HEK293 (cell line): ENCODE measurements around the gene DOCK8.

Experiments used
- EGR2 ChIP-seq: fragments of 450-650 bp; formaldehyde crosslinking; IDR thresholded peaks from 2 replicates; pipeline ENCODE4 v1.5.1; 2016; ENCODE audit warnings: low read depth, missing biosample characterization, missing genetic modification characterization
- GLIS1 ChIP-seq: fragments of 450-650 bp; formaldehyde crosslinking; IDR thresholded peaks from 2 replicates; pipeline ENCODE4 v1.5.1; 2016; ENCODE audit warnings: missing biosample characterization, missing genetic modification characterization
- HOXC10 ChIP-seq: sonication (generic); formaldehyde crosslinking; IDR thresholded peaks from 2 replicates; pipeline ENCODE4 v1.8.1; 2023; ENCODE audit warnings: mild to moderate bottlenecking, missing genetic modification reagents
- IKZF3 ChIP-seq: fragments of 450-650 bp; IDR thresholded peaks from 2 replicates; pipeline ENCODE4 v1.5.0; 2018; ENCODE audit warnings: missing biosample characterization, mild to moderate bottlenecking, missing genetic modification characterization, moderate library complexity
- OSR2 ChIP-seq: fragments of 450-650 bp; formaldehyde crosslinking; IDR thresholded peaks from 2 replicates; pipeline ENCODE4 v1.5.1; 2016; ENCODE audit warnings: missing biosample characterization, missing genetic modification characterization
- REPIN1 ChIP-seq: fragments of 450-650 bp; formaldehyde crosslinking; IDR thresholded peaks from 2 replicates; pipeline ENCODE4 v1.5.1; 2017; ENCODE audit warnings: missing biosample characterization, missing genetic modification characterization, low read depth
- SP2 ChIP-seq: fragments of 450-650 bp; formaldehyde crosslinking; IDR thresholded peaks from 2 replicates; pipeline ENCODE4 v1.5.1; 2016; ENCODE audit warnings: missing biosample characterization, missing genetic modification characterization
- SP3 ChIP-seq: fragments of 450-650 bp; formaldehyde crosslinking; IDR thresholded peaks from 2 replicates; pipeline ENCODE4 v1.5.1; 2016; ENCODE audit warnings: missing biosample characterization, missing genetic modification characterization
- TRIM28 ChIP-seq: IDR thresholded peaks from 2 replicates; pipeline ENCODE4 v1.6.1; 2011; ENCODE audit warnings: low read length, control low read depth, borderline replicate concordance
- ZBTB17 ChIP-seq: fragments of 450-650 bp; formaldehyde crosslinking; IDR thresholded peaks from 2 replicates; pipeline ENCODE4 v1.5.1; 2016; ENCODE audit warnings: missing biosample characterization, missing genetic modification characterization
- ZBTB7A ChIP-seq: fragments of 450-650 bp; formaldehyde crosslinking; IDR thresholded peaks from 2 replicates; pipeline ENCODE4 v1.5.1; 2016; ENCODE audit warnings: low read depth, missing biosample characterization, missing genetic modification characterization
- ZFP41 ChIP-seq: fragments of 450-650 bp; formaldehyde crosslinking; IDR thresholded peaks from 2 replicates; pipeline ENCODE4 v1.5.1; 2016; ENCODE audit warnings: missing biosample characterization, missing genetic modification characterization, borderline replicate concordance
- ZFP69B ChIP-seq: fragments of 450-650 bp; formaldehyde crosslinking; IDR thresholded peaks from 2 replicates; pipeline ENCODE4 v1.5.1; 2016; ENCODE audit warnings: missing biosample characterization, missing genetic modification characterization
- ZNF112 ChIP-seq: fragments of 450-650 bp; formaldehyde crosslinking; IDR thresholded peaks from 2 replicates; pipeline ENCODE4 v1.5.0; 2017; ENCODE audit warnings: missing biosample characterization, missing genetic modification characterization
- ZNF133 ChIP-seq: fragments of 450-650 bp; formaldehyde crosslinking; IDR thresholded peaks from 2 replicates; pipeline ENCODE4 v1.5.1; 2016; ENCODE audit warnings: missing biosample characterization, missing genetic modification characterization
- ZNF184 ChIP-seq: fragments of 450-650 bp; IDR thresholded peaks from 2 replicates; pipeline ENCODE4 v1.5.1; 2018; ENCODE audit warnings: missing biosample characterization, mild to moderate bottlenecking, missing genetic modification characterization
- ZNF211 ChIP-seq: fragments of 450-650 bp; formaldehyde crosslinking; IDR thresholded peaks from 2 replicates; pipeline ENCODE4 v1.5.1; 2016; ENCODE audit warnings: low read depth, missing biosample characterization, missing genetic modification characterization
- ZNF335 ChIP-seq: fragments of 450-650 bp; formaldehyde crosslinking; conservative IDR thresholded peaks from 2 replicates; pipeline ENCODE4 v1.5.1; 2016; ENCODE audit warnings: missing biosample characterization, missing genetic modification characterization
- ZNF341 ChIP-seq: fragments of 450-650 bp; formaldehyde crosslinking; IDR thresholded peaks from 2 replicates; pipeline ENCODE4; 2016; ENCODE audit warnings: low read depth, missing biosample characterization, missing genetic modification characterization
- ZNF350 ChIP-seq: fragments of 450-650 bp; formaldehyde crosslinking; IDR thresholded peaks from 2 replicates; pipeline ENCODE4 v1.5.0; 2017; ENCODE audit warnings: missing biosample characterization, mild to moderate bottlenecking, missing genetic modification characterization
- ZNF354C ChIP-seq: fragments of 450-650 bp; formaldehyde crosslinking; IDR thresholded peaks from 2 replicates; pipeline ENCODE4 v1.5.1; 2016; ENCODE audit warnings: missing biosample characterization, missing genetic modification characterization, low read depth, borderline replicate concordance
- ZNF37A ChIP-seq: fragments of 450-650 bp; IDR thresholded peaks from 2 replicates; pipeline ENCODE4 v1.5.1; 2018; ENCODE audit warnings: missing biosample characterization, missing genetic modification characterization
- ZNF394 ChIP-seq: fragments of 450-650 bp; formaldehyde crosslinking; IDR thresholded peaks from 2 replicates; pipeline ENCODE4 v1.5.1; 2016; ENCODE audit warnings: missing biosample characterization, missing genetic modification characterization, mild to moderate bottlenecking, moderate library complexity, borderline replicate concordance
- ZNF514 ChIP-seq: fragments of 450-650 bp; formaldehyde crosslinking; IDR thresholded peaks from 2 replicates; pipeline ENCODE4 v1.5.1; 2016; ENCODE audit warnings: missing biosample characterization, missing genetic modification characterization
- ZNF544 ChIP-seq: fragments of 450-650 bp; formaldehyde crosslinking; IDR thresholded peaks from 2 replicates; pipeline ENCODE4 v1.5.0; 2017; ENCODE audit warnings: missing biosample characterization, missing genetic modification characterization
- ZNF549 ChIP-seq: fragments of 450-650 bp; IDR thresholded peaks from 2 replicates; pipeline ENCODE4 v1.5.1; 2018; ENCODE audit warnings: missing biosample characterization, missing genetic modification characterization, mild to moderate bottlenecking, inconsistent platforms, moderate library complexity
- ZNF558 ChIP-seq: fragments of 450-650 bp; formaldehyde crosslinking; IDR thresholded peaks from 2 replicates; pipeline ENCODE4 v1.5.1; 2016; ENCODE audit warnings: missing biosample characterization, missing genetic modification characterization
- ZNF560 ChIP-seq: fragments of 450-650 bp; formaldehyde crosslinking; IDR thresholded peaks from 2 replicates; pipeline ENCODE4 v1.5.1; 2017; ENCODE audit warnings: missing biosample characterization, missing genetic modification characterization, borderline replicate concordance
- ZNF629 ChIP-seq: fragments of 450-650 bp; formaldehyde crosslinking; IDR thresholded peaks from 2 replicates; pipeline ENCODE4 v1.5.1; 2017; ENCODE audit warnings: missing biosample characterization, missing genetic modification characterization
- ZNF654 ChIP-seq: fragments of 450-650 bp; formaldehyde crosslinking; IDR thresholded peaks from 2 replicates; pipeline ENCODE4 v1.5.1; 2016; ENCODE audit warnings: low read depth, missing biosample characterization, missing genetic modification characterization
- ZNF785 ChIP-seq: fragments of 450-650 bp; formaldehyde crosslinking; IDR thresholded peaks from 2 replicates; pipeline ENCODE4 v1.5.1; 2016; ENCODE audit warnings: missing biosample characterization, missing genetic modification characterization
- ZSCAN16 ChIP-seq: fragments of 450-650 bp; formaldehyde crosslinking; IDR thresholded peaks from 2 replicates; pipeline ENCODE4 v1.5.1; 2016; ENCODE audit warnings: missing biosample characterization, missing genetic modification characterization
- TF ChIP-seq, protein P1 (sequence below): IDR thresholded peaks from 2 replicates; pipeline ENCODE4 v1.6.1; 2011; ENCODE audit warnings: mild to moderate bottlenecking, low read depth, low read length, borderline replicate concordance
- TF ChIP-seq, protein P2 (sequence below): fragments of 450-650 bp; formaldehyde crosslinking; IDR thresholded peaks from 2 replicates; pipeline ENCODE4 v1.5.1; 2016; ENCODE audit warnings: missing biosample characterization, missing genetic modification characterization
- TF ChIP-seq, protein P3 (sequence below): fragments of 450-650 bp; formaldehyde crosslinking; conservative IDR thresholded peaks from 2 replicates; pipeline ENCODE4 v1.5.1; 2016; ENCODE audit warnings: low read depth, missing biosample characterization, missing genetic modification characterization

The DOCK8 gene

DNA sequence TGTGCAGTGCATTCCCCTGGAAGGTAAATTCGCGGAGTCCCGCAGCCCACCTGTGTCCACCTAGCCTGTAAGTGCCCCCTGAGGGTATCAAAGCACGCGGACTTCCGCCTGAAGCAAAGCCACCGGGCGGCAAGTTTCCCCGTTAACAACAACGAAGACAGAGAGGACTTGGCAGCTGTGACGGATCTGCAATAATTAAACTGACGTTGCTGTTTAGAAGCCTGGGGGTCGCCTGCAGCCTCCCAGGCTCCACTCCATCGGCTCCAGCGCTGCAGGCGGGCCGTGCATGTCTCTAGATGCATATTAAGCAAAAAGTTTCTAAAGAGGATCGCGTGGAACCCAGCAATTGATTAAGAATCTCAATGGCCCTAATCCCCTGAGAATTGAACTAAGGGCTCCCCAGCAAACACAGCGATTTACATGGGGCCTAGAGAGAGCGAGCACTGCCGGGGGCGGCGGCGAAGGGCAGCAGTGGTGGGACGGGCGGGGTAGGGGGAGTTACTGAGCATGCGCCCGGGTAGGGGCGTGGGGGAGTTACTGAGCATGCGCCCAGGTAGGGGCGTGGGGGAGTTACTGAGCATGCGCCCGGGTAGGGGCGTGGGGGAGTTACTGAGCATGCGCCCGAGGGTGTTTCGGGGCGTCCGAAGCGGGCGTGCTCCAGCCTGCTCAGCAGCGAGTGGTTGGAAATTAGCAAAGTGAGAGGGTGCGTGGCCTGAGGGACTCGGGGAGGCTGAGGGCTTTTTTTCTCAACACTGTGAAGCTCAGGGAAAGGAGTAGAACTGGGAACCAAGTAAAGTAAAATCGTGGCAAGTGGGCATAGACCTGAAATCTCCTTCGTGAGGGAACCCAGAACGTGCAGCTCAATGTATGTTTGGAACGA, 255.2 kb downstream of the DOCK8 start (continued):
- no peak for TF ChIP-seq ZNF394
- TF ChIP-seq ZNF544 (tag by site-specific recombination), result no peak
- TF ChIP-seq ZNF514 (tag by site-specific recombination), result no peak
- no peak for TF ChIP-seq EGR2 (tag by site-specific recombination)
- peak; percentile 94 for TF ChIP-seq ZNF335 (tag by site-specific recombination)
- TF ChIP-seq ZNF654 (tag by site-specific recombination), result no peak
- TF ChIP-seq ZNF37A (tag by site-specific recombination), result no peak
- TF ChIP-seq ZNF184 (tag by site-specific recombination), result no peak
- TF ChIP-seq, protein P1, sequence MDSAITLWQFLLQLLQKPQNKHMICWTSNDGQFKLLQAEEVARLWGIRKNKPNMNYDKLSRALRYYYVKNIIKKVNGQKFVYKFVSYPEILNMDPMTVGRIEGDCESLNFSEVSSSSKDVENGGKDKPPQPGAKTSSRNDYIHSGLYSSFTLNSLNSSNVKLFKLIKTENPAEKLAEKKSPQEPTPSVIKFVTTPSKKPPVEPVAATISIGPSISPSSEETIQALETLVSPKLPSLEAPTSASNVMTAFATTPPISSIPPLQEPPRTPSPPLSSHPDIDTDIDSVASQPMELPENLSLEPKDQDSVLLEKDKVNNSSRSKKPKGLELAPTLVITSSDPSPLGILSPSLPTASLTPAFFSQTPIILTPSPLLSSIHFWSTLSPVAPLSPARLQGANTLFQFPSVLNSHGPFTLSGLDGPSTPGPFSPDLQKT, result no peak
- no peak; the same call in none of the 2 replicates for TF ChIP-seq SP2
- no peak for TF ChIP-seq ZNF560
- TF ChIP-seq ZNF350 (tag by site-specific recombination), result no peak
- TF ChIP-seq HOXC10, result no peak
- TF ChIP-seq ZNF133 (tag by site-specific recombination), result no peak
- no peak for TF ChIP-seq ZSCAN16 (tag by site-specific recombination)
- TF ChIP-seq SP3 (tag by site-specific recombination), result peak; percentile 48
- no peak for TF ChIP-seq TRIM28
- no peak for TF ChIP-seq ZNF785 (tag by site-specific recombination)
- no peak for TF ChIP-seq ZFP69B
- no peak for TF ChIP-seq ZNF211 (tag by site-specific recombination)
- no peak for TF ChIP-seq ZNF549
- TF ChIP-seq ZNF112, result no peak
- TF ChIP-seq, protein P2, sequence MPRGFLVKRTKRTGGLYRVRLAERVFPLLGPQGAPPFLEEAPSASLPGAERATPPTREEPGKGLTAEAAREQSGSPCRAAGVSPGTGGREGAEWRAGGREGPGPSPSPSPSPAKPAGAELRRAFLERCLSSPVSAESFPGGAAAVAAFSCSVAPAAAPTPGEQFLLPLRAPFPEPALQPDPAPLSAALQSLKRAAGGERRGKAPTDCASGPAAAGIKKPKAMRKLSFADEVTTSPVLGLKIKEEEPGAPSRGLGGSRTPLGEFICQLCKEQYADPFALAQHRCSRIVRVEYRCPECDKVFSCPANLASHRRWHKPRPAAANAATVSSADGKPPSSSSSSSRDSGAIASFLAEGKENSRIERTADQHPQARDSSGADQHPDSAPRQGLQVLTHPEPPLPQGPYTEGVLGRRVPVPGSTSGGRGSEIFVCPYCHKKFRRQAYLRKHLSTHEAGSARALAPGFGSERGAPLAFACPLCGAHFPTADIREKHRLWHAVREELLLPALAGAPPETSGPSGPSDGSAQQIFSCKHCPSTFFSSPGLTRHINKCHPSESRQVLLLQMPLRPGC (tag by site-specific recombination), result no peak
- TF ChIP-seq, protein P3, sequence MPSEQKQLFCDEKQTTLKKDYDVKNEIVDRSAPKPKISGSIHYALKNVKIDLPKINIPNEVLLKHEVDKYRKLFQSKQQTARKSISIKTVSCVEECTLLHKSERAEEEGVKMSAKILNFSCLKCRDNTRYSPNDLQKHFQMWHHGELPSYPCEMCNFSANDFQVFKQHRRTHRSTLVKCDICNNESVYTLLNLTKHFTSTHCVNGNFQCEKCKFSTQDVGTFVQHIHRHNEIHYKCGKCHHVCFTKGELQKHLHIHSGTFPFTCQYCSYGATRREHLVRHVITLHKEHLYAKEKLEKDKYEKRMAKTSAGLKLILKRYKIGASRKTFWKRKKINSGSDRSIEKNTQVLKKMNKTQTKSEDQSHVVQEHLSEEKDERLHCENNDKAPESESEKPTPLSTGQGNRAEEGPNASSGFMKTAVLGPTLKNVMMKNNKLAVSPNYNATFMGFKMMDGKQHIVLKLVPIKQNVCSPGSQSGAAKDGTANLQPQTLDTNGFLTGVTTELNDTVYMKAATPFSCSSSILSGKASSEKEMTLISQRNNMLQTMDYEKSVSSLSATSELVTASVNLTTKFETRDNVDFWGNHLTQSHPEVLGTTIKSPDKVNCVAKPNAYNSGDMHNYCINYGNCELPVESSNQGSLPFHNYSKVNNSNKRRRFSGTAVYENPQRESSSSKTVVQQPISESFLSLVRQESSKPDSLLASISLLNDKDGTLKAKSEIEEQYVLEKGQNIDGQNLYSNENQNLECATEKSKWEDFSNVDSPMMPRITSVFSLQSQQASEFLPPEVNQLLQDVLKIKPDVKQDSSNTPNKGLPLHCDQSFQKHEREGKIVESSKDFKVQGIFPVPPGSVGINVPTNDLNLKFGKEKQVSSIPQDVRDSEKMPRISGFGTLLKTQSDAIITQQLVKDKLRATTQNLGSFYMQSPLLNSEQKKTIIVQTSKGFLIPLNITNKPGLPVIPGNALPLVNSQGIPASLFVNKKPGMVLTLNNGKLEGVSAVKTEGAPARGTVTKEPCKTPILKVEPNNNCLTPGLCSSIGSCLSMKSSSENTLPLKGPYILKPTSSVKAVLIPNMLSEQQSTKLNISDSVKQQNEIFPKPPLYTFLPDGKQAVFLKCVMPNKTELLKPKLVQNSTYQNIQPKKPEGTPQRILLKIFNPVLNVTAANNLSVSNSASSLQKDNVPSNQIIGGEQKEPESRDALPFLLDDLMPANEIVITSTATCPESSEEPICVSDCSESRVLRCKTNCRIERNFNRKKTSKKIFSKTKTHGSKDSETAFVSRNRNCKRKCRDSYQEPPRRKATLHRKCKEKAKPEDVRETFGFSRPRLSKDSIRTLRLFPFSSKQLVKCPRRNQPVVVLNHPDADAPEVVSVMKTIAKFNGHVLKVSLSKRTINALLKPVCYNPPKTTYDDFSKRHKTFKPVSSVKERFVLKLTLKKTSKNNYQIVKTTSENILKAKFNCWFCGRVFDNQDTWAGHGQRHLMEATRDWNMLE (tag by site-specific recombination), result no peak
- no peak for TF ChIP-seq ZNF629
- no peak for TF ChIP-seq ZNF341 (tag by site-specific recombination)
- no peak for TF ChIP-seq ZNF354C (tag by site-specific recombination)
- no peak for TF ChIP-seq ZBTB17
- no peak for TF ChIP-seq ZNF558
- TF ChIP-seq GLIS1 (tag by site-specific recombination), result peak; percentile 47
- TF ChIP-seq REPIN1, result no peak
- TF ChIP-seq ZBTB7A (tag by site-specific recombination), result no peak
- no peak for TF ChIP-seq OSR2 (tag by site-specific recombination)
- TF ChIP-seq IKZF3 (tag by site-specific recombination), result no peak
- TF ChIP-seq ZFP41 (tag by site-specific recombination), result no peak
